Fibroblast of lung (primary cell): ENCODE measurements around the gene SPATA19.

Experiments used
- EZH2 ChIP-seq: IDR thresholded peaks from 2 replicates; pipeline ENCODE4 v1.5.1; 2012; ENCODE audit warnings: low read length, control low read depth, mild to moderate bottlenecking; ENCODE audit errors: missing control alignments
- TF ChIP-seq, protein P1 (sequence below), 2 donors: IDR thresholded peaks in 1 of 2; conservative IDR thresholded peaks in 1 of 2; 1 replicate in 1 of 2; 2 replicates in 1 of 2; pipeline ENCODE4 v1.5.1; 2011 to 2012; ENCODE audit warnings: low read length in 2 of 2, control low read depth in 1 of 2, inconsistent platforms in 1 of 2, low read depth in 1 of 2, mild to moderate bottlenecking in 1 of 2

DNA sequence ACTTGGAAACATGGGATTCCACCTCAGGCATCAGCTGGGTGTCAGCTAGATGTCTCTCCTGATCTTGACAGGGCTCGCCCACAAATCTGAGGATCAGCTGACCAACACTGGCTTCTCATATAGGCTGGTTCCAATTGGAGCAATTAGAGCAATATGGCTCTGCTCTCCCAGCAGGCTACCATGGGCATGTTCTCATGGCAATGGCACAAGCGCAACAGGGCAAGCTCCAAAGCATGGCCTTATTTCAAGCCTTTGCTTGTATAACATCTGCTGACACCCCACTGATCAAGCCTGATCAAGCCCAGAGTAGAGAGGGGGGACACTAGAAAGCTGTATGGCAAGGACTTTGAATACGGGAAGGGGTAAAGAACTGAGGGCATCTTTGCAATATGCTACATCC lies 40.7 kb upstream of the SPATA19 start:
- TF ChIP-seq, protein P1, sequence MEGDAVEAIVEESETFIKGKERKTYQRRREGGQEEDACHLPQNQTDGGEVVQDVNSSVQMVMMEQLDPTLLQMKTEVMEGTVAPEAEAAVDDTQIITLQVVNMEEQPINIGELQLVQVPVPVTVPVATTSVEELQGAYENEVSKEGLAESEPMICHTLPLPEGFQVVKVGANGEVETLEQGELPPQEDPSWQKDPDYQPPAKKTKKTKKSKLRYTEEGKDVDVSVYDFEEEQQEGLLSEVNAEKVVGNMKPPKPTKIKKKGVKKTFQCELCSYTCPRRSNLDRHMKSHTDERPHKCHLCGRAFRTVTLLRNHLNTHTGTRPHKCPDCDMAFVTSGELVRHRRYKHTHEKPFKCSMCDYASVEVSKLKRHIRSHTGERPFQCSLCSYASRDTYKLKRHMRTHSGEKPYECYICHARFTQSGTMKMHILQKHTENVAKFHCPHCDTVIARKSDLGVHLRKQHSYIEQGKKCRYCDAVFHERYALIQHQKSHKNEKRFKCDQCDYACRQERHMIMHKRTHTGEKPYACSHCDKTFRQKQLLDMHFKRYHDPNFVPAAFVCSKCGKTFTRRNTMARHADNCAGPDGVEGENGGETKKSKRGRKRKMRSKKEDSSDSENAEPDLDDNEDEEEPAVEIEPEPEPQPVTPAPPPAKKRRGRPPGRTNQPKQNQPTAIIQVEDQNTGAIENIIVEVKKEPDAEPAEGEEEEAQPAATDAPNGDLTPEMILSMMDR (conservative IDR thresholded peaks at IDR 0.05 in 1 of 2, IDR thresholded peaks at IDR 0.05 in 1 of 2; ENCODE audit: low read depth in 1 of 2, low read length in 2 of 2), result no peak
- no peak for TF ChIP-seq EZH2
